Stimulated activated naive CD4-positive, alpha-beta T cell (primary cell): ENCODE data around the gene SPPL3.
"Not testable (repeated sequence)": the region's sequence is repeated elsewhere in the genome, so short reads cannot be mapped to it uniquely, and the experiment has no call there.

ENCODE experiments used
- DNase-seq, 6 experiments: peaks; one replicate each; lab custom pipeline; 2025; lab: John Stamatoyannopoulos, UW

SPPL3 gene

GRCh38 chr12:120748242-120748641, 155.9 kb downstream of the SPPL3 start:
- no peak for DNase-seq

DNA sequence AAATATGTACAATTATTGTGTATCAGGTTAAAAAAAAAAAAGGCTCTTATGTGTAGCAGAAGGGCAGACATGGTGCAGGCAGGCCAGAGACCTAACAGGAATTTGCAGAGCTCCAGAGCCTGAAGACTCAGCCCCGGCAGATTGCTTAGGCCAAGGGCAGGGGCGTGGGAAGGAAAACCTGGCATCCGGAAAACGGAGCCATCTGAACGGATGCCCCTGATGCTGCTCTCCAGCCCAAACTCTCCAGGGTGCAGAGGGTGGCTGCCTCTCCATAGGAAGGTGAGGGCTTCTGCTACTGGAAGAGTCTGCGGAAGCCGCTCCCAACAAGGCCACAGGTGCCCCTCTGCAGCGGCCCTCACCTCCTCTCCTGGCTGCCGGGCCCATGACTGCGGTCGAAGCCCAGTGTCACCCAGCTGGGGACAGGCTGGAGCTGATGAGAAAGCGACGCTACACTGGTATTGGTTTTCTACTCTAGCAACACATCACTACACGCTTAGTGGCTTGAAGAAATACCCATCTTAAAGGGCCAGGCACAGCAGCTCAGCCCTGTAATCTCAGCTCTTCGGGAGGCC, 159.2 kb downstream of the SPPL3 start:
- no peak for DNase-seq

DNA sequence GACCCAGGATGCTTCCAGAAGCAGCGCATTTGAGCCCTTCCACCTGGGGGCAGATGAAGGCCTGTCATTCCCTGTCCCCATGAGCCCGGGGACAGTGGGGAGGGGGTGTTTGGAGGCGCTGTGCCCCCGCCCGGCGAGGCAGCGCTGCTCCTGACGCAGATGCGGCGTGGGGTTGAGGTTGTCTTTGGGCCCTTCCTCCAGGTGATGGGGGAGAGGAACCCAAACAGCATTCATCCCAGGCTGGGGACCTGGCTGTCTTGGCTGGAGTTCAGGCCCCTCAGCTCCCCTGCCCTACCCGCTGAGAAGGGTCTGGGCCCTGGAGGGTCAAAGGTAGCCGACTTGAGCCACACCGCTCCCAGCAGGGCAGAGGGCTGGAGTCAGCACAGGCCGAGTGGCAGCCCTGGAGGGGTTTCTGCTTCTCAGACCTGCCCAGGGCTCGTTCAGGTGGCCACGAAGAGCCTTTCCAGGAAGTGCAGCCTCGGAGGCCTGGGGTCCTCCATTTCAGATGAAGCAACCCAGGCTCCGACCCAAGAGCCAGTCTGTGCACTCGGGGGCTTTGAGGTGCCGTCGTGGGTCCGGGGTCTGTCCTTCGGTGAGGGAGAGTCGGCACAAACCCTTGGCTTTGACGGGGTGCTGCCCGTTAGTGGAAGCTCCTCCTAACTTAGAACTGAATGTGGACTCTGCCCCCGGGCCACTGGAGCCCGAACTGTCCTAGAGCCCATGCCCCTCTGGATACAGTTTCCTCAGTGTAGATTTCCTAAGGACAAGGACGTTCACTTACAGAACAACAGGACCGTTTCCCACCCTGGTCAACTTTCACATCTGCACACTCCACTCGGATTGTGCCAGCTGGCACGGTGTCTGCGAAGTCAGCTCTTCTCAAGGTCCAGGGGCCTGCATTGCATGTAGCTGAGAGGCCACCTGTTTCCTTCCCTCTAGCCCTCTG, 162.4 kb downstream of the SPPL3 start:
- DNase-seq = no peak

- DNase-seq = no peak
Observed at GRCh38 chr12:120740871-120741270, 163.3 kb downstream of the SPPL3 start.

DNA sequence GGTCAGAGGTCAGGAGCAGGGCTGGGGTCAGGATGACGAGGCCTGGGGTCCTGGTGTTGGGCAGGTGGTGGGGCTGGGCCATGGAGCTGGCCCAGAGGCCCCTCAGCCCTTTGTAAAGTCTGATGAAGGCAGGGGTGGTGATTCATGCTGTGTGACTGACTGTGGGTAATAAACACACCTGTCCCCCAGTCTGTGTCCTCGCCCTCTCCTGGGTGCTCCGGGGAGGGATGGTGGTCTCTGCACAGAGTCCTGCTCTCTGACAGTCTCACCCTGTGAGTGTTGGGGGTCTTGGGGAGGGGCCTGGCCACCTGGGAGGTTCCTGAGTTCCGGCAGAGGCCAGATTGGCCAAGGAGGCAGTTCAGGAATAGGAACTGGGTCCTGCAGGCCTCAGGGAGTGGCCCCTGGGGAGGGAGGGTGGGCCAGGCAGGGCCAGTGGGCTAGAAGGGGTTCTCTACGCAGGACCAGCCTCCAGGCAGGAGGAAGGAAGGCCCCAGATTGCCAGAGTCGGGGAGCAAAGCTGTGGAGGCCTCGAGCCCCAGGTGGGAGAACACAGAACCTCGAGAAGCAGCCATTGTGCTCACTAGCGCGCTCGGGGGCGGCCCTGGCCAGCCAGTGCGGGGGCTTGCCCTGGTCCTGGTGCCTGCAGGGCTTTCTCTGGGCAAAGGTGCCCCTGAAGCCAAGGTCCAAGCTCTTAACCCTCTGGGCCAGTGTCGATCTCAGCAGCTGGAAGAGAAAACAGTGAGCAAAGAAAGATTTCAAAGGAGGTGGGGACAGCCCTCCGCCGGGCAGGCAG, 164.1 kb downstream of the SPPL3 start:
- no peak for DNase-seq

DNA sequence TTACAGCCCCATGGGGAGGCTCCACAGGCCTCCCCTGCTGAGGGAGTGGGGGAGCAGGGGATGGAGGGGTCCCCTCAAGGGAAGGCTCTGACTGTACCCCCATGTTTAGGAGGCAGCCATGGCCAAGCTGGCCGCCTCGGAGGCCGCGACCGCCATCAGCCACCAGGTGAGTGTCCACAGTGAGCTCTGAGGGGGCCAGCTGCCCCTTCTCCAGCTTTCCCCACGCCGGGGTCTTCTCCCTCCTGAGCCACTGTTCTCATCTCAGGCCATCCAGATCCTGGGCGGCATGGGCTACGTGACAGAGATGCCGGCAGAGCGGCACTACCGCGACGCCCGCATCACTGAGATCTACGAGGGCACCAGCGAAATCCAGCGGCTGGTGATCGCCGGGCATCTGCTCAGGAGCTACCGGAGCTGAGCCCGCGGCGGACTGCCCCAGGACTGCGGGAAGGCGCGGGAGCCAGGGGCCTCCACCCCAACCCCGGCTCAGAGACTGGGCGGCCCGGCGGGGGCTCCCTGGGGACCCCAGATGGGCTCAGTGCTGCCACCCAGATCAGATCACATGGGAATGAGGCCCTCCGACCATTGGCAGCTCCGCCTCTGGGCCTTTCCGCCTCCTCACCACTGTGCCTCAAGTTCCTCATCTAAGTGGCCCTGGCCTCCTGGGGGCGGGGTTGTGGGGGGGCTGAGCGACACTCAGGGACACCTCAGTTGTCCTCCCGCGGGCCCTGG, 165.0 kb downstream of the SPPL3 start:
- DNase-seq = no peak

DNA sequence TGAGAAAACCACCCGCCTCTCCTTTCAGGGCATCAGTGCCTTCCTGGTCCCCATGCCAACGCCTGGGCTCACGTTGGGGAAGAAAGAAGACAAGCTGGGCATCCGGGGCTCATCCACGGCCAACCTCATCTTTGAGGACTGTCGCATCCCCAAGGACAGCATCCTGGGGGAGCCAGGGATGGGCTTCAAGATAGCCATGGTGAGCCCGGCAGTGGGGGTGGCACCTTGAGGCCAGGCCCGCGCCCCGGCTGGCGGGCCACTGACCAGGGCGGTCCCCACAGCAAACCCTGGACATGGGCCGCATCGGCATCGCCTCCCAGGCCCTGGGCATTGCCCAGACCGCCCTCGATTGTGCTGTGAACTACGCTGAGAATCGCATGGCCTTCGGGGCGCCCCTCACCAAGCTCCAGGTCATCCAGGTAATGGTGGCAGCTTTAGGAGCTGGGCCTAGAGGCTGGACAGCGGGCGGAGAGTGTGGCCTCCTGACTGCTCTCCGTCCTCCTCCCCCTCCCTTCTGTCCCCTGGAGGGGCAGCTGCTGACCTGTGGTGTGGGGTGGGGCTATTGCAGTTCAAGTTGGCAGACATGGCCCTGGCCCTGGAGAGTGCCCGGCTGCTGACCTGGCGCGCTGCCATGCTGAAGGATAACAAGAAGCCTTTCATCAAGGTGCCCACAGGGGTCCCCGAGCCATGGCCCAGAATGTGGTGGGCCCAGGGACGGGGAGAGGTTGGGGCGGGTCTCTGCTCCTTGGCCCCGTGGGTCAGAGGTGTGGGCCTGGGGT, 165.7 kb downstream of the SPPL3 start:
- no peak for DNase-seq

GRCh38 chr12:120737557-120738251, 166.5 kb downstream of the SPPL3 start:
- DNase-seq = no peak

- no peak for DNase-seq
Observed at GRCh38 chr12:120736404-120737331, 167.5 kb downstream of the SPPL3 start.

DNA sequence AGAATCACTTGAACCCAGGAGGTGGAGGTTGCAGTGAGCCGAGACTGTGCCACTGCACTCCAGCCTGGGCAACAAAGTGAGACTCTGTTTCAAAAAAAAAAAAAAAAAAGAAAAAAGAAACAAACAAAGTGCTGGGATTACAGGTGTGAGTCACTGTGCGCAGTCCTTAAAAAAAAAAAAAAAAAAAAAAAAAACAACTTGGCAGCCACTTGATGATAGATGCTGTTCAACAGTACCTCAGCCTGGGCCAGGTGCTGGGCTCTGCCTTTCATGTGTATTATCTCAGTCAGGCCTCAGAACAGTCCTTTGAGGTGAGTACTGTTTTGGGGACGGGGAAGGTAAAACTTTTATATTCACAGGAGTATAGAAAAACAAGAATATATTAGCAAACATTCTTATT, 169.0 kb downstream of the SPPL3 start:
- no peak for DNase-seq

GRCh38 chr12:120734210-120734609, 169.9 kb downstream of the SPPL3 start:
- DNase-seq = no peak

- no peak for DNase-seq
Observed at GRCh38 chr12:120733574-120733973, 170.6 kb downstream of the SPPL3 start.

DNA sequence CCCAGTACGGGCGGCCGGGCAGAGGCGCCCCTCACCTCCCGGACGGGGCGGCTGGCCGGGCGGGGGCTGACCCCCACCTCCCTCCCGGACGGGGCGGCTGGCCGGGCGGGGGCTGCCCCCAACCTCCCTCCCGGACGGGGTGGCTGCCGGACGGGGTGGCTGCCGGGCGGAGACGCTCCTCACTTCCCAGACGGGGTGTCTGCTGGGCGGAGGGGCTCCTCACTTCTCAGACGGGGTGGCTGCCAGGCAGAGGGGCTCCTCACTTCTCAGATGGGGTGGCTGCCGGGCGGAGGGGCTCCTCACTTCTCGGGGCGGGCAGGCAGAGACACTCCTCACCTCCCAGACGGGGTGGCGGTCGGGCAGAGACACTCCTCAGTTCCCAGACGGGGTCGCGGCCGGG, 172.0 kb downstream of the SPPL3 start:
- not testable (repeated sequence) for DNase-seq

DNA sequence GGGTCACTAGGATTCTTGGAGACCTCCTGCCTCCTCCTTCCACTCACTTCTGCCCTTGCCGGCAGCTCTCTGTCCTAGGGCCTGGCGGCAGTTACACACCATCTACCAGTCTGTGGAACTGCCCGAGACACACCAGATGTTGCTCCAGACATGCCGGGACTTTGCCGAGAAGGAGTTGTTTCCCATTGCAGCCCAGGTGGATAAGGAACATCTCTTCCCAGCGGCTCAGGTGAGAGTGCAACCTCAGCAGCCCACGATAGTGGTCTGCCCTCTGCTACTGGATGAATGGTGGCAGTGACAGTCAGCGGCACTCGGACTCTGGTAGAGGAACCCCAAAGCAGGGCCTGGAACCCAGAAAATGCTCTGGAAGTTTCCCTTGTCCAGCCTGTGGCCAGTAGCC, 177.2 kb downstream of the SPPL3 start:
- DNase-seq = no peak

DNA sequence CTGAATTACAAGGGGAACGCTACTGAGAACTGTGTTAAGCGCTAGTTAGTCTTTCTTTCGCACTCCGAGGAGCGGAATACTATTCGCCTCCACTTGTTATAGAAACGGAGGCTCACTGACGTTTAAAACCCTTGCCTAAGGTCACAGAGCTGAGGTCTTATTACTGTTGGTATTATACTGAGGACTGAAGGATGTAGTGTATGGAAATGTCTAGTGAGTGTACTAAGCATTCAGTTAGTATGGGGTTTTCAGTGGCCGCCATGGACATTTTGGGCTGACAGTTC, 177.7 kb downstream of the SPPL3 start:
- no peak for DNase-seq

- DNase-seq = peak; percentile 68 to 87 (median 82)
Observed at GRCh38 chr12:120725659-120726509, 178.3 kb downstream of the SPPL3 start, which contains the start of gene ACADS. ACADS (plus strand) TSS chr12:120725826; CDS start chr12:120725886, 60 bp downstream.

DNA sequence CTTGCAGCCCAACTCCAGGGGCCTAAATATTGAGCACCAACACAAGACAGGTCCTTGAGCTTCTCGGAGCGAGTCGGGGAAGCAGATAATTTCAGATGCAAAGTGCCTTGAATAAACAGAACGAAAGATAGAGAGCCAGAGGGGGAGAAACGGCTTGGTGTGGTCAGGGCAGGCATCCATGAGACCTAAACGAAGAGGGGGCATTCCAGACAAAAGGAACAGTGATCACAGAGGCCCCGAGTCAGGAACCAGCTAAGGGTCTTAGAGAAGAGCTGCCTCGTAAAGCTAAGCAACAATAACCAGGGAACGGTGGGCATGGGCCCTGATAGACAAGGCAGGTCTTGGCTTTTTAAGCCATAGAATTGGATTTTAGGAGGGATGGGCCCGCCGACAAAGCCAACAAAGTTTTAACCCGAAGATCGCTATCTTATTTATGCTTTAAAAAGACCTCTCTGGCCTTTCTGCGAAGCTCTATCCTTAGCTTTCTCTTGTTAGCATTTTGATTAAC, 179.0 kb downstream of the SPPL3 start:
- no peak for DNase-seq

DNA sequence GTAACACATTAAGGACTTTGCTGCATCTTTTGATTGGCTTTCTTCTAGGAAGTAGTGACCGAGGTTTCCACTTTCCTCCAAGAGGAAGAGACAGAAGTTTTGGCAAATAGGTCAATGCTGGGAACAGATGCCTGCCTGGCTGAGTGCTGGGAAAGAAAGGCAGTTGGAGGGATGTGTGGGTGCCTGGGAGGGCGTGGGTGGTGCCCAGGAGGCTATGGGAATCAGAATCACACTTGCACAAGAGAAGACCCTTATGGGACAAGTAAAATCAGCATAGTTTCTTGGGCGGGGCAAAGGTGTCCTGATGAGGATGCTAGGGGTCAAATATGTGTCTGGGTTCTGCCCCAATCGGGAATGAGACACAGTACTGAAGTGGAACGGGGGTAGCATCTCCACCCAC, 179.4 kb downstream of the SPPL3 start:
- DNase-seq = no peak
